Mesenteric fat pad (tissue), 1 donor: Measurements from ENCODE around the gene BET1L. TPM values are rescaled to one million over a fixed set of nuclear protein-coding genes. Genes with fewer than 3 reads are reported as not detected.
A peak's percentile ranks its signal among the peaks of the same experiment; 100 is the strongest.

ENCODE experiments used
- DNase-seq: peaks from one replicate; pipeline ENCODE4 v3.0.0-alpha.2; 2020; ENCODE audit warnings: low spot score
- total RNA-seq: library from RNA; stranded (reverse); fragmentation: NEBNext Ultra II Directional; extraction: Animal tissue kit (Norgen Biotek cat#: 25700); gene quantifications from one replicate; pipeline ENCODE4 v1.2.1, GENCODE V29; 2021
- donor health status: DM: yes; HTN: yes; CAD: no.

The BET1L gene
- total RNA-seq, 1 donor from 2014 or later = 53.4 TPM

DNA sequence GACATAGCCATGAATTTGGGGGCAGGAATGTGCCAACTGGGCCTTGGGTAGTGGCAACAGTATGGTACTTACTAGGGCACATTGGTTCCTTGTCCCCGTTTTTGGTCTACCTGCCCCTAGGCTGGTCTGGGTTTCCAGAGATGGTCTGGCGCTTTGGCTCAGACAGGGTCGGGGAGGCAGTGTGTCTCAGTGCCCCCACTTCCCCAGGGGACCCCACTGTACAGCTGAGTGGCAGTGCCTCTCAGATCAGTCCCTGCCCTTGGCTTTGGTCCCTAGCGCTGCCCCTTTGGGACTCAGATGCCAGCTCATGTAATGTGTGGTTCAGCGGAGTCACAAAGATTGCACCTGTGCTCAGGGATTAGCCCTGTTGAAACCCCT is 3.6 kb upstream of the BET1L start:
- peak; percentile 80 for DNase-seq

DNA sequence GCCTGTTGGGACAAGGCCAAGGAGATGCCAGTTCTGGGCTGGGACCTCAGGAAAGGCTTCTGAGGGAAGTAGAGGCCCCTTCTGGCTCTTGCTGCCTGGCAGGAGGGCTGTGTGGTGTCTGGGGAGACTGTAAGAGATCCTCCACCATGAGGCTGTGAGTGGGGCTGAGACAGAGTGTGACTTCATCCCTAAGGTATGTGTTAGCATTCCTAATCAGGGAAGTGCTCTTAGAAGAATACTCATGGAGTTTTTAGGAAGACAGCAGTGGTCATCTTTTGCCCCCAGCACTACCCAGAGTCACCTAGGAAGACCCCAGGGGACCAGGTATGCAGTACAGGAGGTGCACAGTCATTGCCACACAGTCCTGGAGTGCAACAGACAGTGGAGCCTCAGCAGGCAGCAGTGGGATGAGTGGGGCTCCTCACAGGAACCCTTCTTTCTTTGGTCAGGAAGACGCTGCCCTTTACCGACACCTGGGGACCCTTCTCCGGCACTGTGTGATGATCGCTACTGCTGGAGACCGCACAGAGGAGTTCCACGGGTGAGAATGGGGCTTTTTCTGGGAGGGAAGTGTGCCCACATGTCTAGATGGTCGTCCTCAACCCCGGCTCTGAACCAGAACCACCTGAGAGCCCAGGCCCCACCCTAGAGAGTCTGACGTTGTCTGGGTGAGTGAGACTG is 3.1 kb upstream of the BET1L start:
- DNase-seq = no peak

- DNase-seq = peak; percentile 82
These were observed 2.3 kb upstream of the BET1L start for GRCh38 chr11:209275-210121.

- no peak for DNase-seq
These were observed 1.7 kb upstream of the BET1L start for GRCh38 chr11:208917-209260.

DNA sequence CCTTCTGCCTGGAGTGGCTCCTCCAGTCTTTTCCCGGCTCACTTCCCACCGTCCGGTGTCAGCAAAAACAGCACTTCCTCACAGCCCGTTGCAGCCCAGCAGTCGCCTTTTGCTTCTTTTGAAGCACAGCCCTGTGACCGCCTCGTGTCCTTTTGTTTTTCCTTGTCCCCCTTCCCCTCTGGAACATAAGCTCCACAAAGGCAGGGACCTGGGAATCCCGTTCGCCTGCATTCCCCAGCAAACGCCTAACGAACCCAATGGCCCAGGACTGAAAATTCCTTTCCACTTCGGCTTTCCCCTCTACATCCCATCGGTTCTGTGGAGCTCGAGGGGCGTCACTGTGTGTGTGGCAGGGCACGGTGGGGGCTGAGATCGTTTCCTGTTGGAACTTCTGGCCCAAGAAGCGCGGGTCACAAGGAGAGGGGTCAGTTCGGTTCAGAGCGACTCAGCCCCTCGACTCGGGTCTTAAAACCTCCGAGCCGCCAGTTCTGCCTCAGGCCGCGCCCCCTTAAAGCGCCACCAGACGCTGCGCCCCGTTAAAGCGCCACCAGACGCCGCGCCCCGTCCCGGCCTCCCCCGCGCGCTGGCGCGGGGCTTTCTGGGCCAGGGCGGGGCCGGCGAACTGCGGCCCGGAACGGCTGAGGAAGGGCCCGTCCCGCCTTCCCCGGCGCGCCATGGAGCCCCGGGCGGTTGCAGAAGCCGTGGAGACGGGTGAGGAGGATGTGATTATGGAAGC is 1.1 kb upstream of the BET1L start:
- peak; percentile 95 for DNase-seq

DNA sequence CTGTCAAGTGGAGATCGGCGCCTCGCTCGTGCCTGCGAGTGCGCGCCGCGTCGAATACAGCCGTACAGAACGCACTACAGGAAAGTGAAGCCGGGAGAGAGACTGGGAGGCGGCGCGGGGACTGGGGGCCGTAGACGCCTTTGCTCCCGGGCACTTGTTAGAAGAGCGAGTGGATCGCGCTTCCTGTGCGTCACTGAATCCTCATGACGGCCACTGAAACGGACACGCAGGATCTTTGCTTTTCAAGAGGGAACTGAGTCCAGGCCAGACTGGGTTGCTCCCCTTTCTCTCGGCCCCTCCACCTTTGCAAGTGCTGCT is 623 bp upstream of the BET1L start:
- DNase-seq = no peak

GRCh38 chr11:206526-207207 is 532 bp downstream of the BET1L start:
- DNase-seq = peak; percentile 89

DNA sequence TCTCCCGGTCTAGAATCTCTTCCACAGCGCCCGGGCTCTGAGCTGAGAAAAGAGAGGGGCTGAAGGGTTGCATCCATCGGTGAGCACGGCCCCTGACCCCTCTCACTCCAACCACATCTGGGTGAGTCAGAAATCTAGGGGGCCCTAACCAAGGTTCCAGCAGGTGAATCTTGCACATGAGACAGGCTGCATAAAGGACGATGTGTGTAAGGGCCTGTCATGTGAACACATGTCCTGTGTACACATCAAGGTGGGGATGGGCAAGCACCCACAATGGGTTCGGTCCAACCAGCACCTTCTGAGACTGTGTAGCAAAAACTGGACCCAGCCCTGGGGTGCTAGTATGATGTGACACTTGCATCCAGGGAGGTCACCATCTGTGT is 1.2 kb downstream of the BET1L start:
- DNase-seq = no peak

DNA sequence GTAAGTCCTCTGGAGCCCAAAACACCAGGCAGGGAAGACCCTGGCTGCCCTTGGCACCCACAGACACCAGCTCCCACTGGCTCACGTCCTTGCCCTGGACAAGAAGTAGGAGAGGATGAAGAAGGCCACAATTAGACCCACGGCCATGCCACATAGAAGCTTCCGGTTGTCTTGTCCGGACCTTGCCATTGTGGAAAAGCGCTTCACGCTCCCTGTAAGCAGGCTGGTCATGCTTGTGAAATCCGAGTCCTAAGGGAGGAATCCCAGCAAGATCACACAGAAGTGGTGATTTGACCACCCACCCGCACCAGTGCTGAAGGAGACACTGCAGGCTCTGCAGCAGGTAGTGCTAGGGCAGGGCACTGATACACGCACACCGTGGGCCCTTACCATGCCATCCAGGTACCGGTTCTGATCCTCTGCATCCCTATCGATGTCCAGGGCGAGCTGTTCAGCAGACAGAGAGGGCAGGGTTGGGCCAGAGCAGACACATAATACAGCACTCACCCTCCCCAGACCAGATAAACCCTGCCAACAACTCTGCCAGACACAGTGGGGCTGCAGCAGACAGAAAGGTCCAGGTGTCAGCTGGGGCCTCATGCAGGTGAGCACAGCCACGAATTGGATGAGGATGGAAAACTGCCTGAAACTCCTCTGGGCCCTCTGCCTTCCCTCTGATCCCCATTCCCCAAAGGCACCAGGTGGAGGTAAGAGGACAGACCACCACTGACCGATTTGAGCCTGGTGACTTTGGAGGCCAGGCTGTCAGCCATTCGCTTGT is 1.8 kb downstream of the BET1L start:
- DNase-seq = peak; percentile 72

- no peak for DNase-seq
These were observed 2.6 kb downstream of the BET1L start for GRCh38 chr11:204587-205109.

DNA sequence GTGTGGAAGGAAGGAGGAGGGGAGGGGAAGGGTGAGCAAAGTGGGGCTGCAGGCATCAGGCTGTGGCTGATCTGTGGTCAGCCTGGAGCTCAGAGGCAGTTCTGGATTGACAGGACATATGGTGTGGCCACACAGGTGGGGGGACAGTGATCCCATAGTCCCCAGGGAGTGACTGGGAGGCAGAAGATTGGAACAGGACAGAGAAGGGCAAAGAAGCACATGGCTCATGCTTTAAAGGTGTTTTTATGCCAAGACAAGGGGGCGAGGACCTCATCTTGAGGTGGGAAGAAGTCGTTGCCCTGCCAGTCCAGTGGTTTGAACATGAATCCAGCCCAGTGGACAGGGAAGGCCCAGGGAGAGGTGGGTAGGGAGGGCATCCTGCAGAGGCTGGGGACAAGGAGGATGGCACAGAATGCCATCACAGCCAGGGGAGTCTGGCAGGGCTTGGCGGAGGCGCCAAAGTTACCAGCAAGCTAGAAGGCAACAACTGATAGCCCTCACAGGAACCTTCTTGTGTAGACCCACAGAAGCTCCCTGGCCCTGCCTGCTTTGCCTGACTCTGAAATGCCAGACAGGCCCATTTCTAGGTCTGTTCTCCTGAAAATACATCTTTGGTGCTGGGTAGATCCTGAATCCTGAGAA is 3.1 kb downstream of the BET1L start:
- no peak for DNase-seq

- peak; percentile 76 for DNase-seq
These were observed 3.9 kb downstream of the BET1L start for GRCh38 chr11:203056-203944.

- DNase-seq = no peak
These were observed 4.7 kb downstream of the BET1L start for GRCh38 chr11:202490-202889.

GRCh38 chr11:201966-202365 is 5.2 kb downstream of the BET1L start:
- DNase-seq = no peak

DNA sequence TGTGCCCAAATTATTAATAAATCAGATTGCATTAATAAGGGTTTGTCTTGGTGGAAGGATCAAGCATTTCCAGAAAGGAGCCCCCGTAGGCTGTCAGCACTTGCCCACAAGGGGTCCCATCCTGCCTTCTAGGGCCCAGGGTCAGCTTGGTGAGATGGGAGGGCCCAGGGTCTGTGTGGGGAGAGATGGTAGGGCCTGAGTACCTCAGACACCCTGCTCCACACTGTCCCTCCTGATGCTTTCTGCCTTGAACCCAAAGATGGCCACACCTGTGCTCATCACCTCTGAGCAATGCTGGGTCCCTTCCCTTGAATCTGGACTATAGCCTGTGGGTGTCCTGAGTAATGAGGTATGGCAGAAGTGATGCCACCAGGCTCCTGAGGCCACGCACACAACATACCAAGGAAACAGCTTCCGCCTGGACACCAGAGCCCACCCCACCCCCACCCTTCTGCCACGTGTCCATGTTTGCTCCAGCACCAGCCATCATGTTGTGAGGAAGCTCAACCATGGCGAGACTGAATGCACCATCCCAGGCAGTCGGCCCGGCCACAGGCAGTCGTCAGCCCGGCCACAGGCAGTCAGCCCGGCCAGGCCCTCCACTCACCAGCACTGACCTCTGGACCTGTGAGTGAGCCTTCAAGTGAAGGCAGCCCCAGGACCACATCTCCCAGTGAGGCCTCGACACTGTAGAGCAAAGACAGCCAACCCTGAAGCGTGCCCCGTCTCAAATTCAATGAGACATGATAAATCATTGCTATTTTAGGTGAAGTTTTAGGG is 6.8 kb downstream of the BET1L start:
- DNase-seq = peak; percentile 73

GRCh38 chr11:199782-200181 is 7.4 kb downstream of the BET1L start:
- DNase-seq = peak; percentile 72

GRCh38 chr11:199004-199581 is 8.1 kb downstream of the BET1L start:
- DNase-seq = peak; percentile 71

- DNase-seq = peak; percentile 78
These were observed 8.9 kb downstream of the BET1L start for GRCh38 chr11:198236-198806.
